Left cardiac atrium (tissue), 4 donors: ENCODE data around the gene IL5RA. TPM values are rescaled to one million over a fixed set of nuclear protein-coding genes. Genes with fewer than 3 reads are reported as not detected.
A peak's percentile ranks its signal among the peaks of the same experiment; 100 is the strongest.

Experiments used
- ATAC-seq, 2 donors: fragments of 200-7000 bp; cut with Tn5 transposase; one replicate each; pipeline ENCODE4 v1.9.1; 2020; ENCODE audit warnings: mild to moderate bottlenecking in 2 of 2, moderate library complexity in 2 of 2
- DNase-seq: peaks from one replicate; pipeline ENCODE4 v3.0.0-alpha.2; 2020
- intact Hi-C, 2 donors: fragments of 100-400 bp; cut with DNase I; formaldehyde crosslinking; loops; one replicate each; pipeline versions ENCODE4 v1.14.1 to v1.15.1; 2022 to 2023
- total RNA-seq, 2 donors: library from RNA; stranded (reverse); fragmentation: NEBNext Ultra II Directional; extraction: Animal tissue kit (Norgen Biotek cat#: 25700); gene quantifications; one replicate each; pipeline ENCODE4 v1.2.1, GENCODE V29; 2021
- donor health status: DM: no; HTN: yes; CAD: no.
- donor health status: DM: no; HTN: yes; CAD: no; lungs with severe emphysema.
- donor health status: DM: yes; HTN: yes; CAD: no.
- donor health status: Dilated cardiomyopathy.

Gene IL5RA
- total RNA-seq, 2 donors from 2014 or later, result 0.81 to 2.3 TPM

DNA sequence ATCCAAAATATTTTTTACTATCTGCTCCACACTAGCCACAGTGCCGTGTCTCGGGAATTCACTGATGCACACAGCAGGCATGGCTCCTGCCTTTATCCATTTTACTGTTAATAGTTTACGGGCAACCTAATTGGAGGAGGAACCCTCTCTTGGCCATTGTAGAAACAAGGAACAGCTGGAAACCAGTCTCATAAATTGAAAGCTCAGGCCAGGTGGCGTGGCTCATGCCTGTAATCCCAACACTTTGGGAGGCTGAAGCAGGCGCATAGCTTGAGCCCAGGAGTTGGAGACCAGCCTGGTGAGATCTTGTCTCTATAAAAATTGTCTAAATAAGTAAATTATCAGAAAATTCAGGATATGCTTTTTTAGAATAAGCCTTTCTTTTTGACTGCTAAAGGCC lies 39.0 kb downstream of the IL5RA start:
- no peak for ATAC-seq
- intact Hi-C loops, result no loop called here
- no peak for DNase-seq

DNA sequence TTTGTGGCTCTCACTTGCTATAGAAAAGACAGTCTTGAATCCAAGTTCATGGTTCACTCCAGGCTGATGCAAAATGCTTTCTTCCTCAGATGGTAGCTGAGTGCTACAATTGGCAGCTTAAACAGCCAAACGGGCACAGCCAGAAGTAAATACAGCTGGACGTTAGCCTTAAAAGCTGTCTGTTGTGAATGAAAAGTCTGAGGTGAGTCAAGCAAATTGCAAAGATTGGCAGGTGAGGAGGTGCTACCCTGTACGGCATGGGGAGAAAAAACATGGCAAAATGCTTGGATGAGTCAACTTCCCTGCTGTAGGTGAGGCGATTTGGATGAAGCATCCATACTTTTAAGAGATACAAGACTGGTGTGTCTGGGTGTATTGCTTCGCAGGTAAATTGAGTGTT lies 40.5 kb downstream of the IL5RA start:
- DNase-seq, result no peak
- intact Hi-C loops, result no loop called here

DNA sequence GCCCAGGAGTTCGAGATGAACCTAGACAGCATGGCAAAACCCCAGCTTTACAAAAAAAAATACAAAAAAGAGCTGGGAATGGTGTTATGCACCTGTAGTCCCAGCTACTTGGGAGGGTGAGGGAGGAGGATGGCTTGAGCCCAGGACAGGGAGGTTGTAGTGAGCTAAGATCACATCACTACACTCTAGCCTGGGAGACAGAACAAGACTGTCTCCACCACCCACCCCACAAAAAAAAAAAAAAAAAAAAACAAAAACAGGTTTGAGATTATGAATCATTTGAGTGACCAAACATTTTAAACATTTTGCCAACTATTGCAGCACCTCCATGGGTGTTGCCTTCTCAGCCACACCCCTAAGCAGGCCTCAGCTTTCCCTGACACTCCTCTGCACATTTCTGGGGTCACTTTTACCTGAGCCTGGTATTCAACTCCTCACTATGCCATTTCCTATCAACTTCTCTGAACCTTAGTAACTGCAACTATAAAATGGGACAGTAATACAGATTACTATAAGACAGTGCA lies 41.8 kb downstream of the IL5RA start:
- peak in 1 of 2 donors; percentile 86 for ATAC-seq
- DNase-seq, result no peak
- intact Hi-C loops, result no loop called here

More for the DNA sequence above, 40.5 kb downstream of the IL5RA start:
- ATAC-seq, result peak in 1 of 2 donors; percentile 46

DNA sequence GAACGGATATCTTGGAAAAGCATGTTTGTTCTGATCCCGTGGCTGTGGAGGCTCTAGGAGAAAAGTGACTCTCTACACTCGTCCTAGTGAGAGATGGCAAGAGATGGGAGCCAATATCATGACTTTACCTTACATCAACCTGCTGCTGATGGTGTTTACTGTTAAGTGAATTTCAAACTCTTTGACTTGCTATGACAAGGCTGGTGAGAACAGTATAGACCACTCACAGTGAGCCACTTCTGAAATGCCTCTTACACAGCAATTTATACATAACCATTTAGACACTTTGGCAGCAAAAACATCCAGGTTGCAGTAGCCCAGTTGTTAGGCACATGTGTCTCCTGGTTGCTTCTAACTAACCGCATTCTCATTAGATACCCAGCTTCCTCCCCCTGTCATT lies 43.3 kb downstream of the IL5RA start:
- DNase-seq, result no peak
- intact Hi-C loops, result no loop called here
- ATAC-seq, result no peak

DNA sequence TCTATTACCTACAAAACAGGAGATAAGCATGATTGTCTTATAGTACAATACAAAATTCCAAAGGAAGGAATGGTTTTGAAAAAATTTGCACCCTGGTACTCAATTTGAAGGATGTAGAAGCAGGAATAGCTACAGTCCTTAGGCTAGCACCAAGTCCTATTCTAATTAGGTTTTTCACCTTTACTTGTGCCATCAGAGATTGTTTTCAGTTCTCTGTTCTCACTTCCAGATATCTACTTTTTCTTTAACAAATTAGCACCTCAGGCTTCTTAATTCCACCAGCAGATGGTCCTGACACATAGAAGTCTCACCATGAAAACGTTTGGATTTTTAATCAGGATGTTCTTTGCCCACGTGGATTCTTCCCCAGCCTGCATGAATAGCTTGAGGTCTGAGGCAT lies 43.8 kb downstream of the IL5RA start:
- DNase-seq, result no peak
- intact Hi-C loops, result no loop called here
- no peak for ATAC-seq

DNA sequence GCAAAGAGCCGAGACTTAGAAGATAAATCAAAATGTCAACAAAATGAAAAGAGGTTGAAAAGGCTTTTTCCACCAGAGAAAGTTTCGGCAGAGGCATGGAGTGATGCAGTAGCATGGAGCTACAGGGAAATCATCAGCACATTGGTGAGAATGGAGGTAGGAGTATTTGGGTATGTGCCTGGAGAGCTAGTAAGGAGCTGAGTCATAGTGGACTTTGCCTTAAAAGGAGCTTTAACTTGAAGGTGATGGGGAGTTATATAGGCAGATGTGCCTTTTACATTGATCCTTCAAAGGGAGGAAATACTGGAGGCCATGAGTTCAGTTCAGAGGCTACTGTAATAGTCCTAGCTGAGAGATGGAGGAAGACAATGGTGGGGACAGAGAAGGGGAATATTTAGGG lies 44.3 kb downstream of the IL5RA start:
- no peak for DNase-seq
- ATAC-seq, result peak in 1 of 2 donors; percentile 79
- intact Hi-C loops, result no loop called here

DNA sequence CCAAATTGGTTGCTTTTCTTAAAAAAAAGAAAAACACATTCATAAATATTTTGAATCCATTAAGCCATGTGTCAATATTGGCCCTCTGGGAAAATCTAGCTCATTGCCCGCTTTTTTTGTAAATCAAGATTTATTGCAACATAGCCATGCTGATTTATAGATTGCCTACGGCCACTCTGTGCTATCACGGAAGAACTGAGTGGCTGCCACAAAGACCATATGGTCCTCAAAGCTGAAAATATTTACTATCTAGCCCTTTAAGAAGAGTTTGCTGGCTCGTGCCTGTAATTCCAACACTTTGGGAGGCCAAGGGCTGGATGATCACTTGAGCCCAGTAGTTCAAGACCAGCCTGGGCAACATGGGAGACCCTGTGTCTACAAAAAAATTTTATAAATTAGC lies 45.9 kb downstream of the IL5RA start:
- ATAC-seq (no peak), DNase-seq (no peak)
- intact Hi-C loops, result no loop called here

DNA sequence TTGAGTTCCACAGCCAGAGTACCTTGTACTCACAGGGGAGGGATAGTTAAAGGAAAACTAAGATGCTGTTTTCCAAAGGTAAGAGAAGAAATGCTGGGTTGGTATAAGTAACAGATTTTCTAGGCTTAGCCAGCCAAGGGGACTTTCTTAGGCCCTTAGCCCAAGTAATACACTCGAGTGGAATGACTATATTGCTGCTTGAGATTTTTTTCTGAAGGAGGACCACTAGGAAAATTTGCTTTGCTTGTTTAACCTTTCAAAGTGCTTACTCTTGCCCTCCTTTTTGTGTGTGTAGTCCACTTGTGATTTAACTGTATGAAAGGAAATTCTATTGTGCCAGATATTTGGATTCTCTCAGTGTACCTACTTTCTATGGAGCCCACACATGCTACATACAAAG lies 50.5 kb downstream of the IL5RA start:
- DNase-seq (no peak), ATAC-seq (no peak)
- intact Hi-C loops, result no loop called here

DNA sequence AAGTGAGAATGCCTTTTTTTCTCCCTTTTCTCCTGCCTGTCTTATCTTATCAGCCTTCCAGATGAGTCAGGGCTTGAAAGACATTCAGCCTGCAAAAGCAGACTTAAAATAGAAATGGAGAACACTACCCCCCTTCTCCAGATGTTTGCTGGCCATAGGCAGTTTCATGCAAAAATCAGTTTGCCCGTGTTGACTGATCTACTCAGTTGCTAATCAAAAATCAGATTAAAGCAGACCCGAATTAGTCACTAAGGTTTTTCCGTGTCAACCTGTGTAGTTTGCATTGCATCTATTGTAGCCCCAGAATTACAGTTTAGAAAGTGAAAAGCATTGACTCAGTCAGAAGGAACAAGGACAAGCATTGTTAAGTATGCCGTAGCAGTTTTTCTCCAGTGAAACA lies 56.2 kb downstream of the IL5RA start:
- intact Hi-C loops, result no loop called here
- DNase-seq (no peak), ATAC-seq (peak in 1 of 2 donors; percentile 90)

DNA sequence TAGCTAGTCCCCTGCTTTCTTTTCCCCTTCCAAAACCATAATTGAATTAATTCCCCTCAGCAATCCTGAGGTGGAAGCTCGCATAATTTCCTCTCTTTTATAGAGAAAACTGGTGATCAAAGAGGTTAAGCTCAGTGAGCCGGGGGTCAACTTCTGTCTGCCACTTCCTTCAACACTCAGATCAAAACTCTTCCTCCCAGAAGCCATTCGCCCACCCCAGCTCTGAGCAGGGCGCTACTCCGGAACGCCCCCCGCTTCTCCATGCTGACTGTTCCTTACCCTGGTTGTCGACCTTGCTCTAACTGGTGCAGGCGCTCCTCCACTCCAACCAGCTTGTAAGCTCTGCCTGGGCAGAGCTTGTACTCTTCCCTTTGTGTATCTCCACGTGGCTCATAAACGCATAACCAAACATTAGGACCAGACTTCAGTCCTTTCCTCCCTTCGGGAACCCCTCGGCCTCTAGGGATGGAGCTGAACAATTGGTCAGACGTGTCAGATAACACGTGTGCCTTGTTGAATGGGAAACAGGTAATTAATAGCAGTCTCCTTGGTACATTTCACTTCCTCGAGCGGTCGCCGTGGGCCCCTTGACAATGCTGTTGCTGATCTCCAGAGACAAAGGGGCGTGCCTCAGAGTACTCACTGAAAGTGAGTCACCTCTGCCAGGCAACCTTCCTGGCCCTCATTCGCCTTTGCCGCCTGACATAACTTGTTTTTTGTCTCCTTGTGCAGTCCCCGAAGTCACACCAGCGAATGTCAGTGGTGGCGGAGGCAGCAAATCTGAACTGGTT lies 71.8 kb downstream of the IL5RA start:
- DNase-seq (peak; percentile 25), ATAC-seq (no peak)
- intact Hi-C loops, result no loop called here

DNA sequence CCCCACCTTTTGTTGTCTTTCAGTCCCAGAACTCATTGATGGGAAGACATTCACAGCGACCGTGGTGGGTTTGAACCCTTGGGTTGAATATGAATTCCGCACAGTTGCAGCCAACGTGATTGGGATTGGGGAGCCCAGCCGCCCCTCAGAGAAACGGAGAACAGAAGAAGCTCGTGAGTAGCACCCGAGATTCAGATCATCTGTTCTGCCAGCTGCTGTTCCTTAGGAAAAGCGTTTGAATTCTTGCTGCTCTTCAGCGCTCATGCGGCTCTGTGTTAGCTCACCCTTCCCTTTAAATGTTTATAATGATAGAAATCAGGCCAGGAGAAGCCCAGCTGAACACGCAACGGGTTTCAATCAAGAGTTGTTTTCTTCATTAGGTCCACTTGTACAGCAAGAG lies 73.0 kb downstream of the IL5RA start:
- ATAC-seq, result no peak
- intact Hi-C loops, result no loop called here
- no peak for DNase-seq

DNA sequence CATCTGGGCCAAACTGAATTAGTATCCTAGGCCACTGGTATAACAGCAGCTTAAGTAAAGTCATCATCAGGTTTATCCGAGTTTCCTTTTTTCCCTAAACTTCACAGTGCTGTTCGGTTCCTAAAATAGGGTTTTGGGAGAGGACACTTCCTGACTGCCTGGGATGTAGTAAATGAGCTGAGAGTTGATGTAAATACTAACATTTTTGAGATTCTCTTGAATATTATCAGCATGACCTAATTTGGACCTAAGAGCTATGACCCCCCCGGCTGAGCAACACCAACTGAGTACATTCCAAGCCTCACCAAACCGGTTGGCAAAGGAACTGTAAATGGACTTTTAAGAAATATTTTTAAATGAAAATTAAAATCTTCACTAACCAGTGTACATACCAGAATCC lies 78.8 kb downstream of the IL5RA start:
- intact Hi-C loops, result no loop called here
- no peak for DNase-seq
- ATAC-seq, result peak in 1 of 2 donors; percentile 45

DNA sequence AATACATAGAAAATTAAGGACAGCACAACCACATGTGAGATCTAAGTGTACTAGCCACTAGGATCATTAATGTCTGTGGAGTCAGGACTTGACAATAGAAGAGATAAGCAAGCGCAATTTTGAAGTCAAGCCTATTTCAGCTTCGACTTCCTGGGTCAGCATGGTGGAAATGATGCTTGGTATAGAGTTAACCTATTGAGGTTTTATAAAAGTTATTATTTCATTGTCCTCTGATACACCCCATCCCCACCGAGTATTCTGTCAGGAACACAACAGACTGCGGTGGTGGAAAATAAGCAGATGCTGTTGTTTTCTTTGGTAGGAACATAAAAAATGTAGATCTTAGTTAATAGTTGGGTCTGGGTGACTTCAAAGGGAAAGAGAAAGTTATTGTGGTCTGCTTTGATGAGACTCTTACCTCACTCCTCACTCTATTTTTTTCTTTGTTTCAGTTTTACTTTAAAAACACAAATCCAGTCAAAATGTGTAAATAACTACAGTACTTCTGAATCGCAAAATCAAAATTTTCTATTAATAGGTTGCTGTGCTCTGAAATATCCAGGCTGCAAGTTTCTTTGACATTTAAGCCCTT lies 82.1 kb downstream of the IL5RA start:
- intact Hi-C loops, result no loop called here
- DNase-seq, result no peak
- no peak for ATAC-seq

DNA sequence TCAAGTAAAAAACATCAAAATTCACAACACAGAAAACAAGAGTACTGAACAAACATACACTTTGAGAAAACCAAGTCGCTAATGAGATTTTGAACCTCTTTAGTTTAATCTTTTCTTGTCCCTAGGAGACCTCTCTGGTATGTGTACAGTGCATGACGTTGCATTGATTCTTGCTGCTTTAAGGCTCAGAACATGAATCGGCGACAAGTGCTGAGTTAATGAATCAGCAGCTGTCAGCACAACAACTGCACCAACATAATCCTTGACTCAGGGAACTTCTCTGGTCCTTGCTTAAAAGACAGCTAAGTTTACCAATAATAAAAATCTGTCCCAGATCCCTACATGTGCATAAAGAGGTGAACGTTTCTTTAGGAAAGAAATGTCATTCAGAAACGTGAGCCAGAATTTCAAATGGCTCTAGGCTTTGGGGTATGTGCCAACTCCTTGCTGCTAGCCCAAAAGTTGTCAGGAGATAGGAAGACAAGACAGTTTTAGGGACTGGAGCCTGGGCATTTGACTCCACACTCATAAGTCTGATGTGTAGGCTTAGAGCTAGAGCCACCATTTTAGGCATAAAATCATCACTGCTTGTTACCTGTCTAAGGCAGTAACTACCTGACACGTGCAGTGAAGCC lies 86.9 kb downstream of the IL5RA start:
- intact Hi-C loops, result no loop called here
- DNase-seq (no peak), ATAC-seq (no peak)

DNA sequence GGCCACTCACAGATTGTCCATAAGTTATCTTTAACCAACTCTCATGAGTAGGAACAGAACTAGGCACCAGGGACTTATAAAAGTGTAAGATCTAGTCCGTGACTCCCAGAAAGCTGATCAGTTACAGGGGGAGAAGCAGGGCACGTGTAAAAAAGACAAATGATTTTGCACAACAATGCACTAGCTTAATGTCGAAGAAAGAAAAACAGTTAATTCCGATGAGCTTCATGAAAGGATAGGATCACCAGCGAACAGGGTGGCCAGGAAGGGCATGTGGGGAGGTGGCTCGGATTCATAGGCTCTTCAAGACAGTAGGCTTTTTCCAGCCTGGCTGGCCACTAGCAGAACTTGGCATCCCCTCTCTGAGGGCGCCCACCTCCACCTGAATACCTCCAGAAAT lies 90.0 kb downstream of the IL5RA start:
- intact Hi-C loops, result no loop called here
- ATAC-seq (no peak), DNase-seq (no peak)

Other genes starting within 250 kb of the IL5RA start
- gene TRNT1, start 16.6 kb upstream of the IL5RA start, total RNA-seq, result 10 to 100 TPM; 15.6 to 16.1 TPM
- 10 to 100 TPM; 32.1 to 42.4 TPM for gene CRBN, start 69.3 kb upstream of the IL5RA start, total RNA-seq